Kidney glomerular epithelial cell (primary cell): ENCODE data around the gene KYNU.
"Not testable (repeated sequence)": the region's sequence is repeated elsewhere in the genome, so short reads cannot be mapped to it uniquely, and the experiment has no call there.

Source experiments
- DNase-seq: peaks from one replicate; lab custom pipeline; 2025; lab: John Stamatoyannopoulos, UW

The KYNU gene

GRCh38 chr2:143029141-143029540, 151.7 kb downstream of the KYNU start:
- DNase-seq: no peak

- no peak for DNase-seq
Observed at GRCh38 chr2:143030127-143030526, 152.7 kb downstream of the KYNU start.

- peak; percentile 87 for DNase-seq
Observed at GRCh38 chr2:143034292-143035074, 157.0 kb downstream of the KYNU start.

GRCh38 chr2:143051465-143051864, 174.0 kb downstream of the KYNU start:
- no peak for DNase-seq

- DNase-seq: not testable (repeated sequence)
Observed at GRCh38 chr2:143053437-143053836, 176.0 kb downstream of the KYNU start.

GRCh38 chr2:143056550-143056949, 179.1 kb downstream of the KYNU start:
- DNase-seq: no peak

- DNase-seq: no peak
Observed at GRCh38 chr2:143058851-143059250, 181.4 kb downstream of the KYNU start.

GRCh38 chr2:143063612-143064200, 186.2 kb downstream of the KYNU start:
- no peak for DNase-seq

- DNase-seq: no peak
Observed at GRCh38 chr2:143068094-143068493, 190.6 kb downstream of the KYNU start.

GRCh38 chr2:143068509-143068908, 191.0 kb downstream of the KYNU start:
- DNase-seq: no peak

- no peak for DNase-seq
Observed at GRCh38 chr2:143070704-143071103, 193.2 kb downstream of the KYNU start.

GRCh38 chr2:143071185-143071876, 193.9 kb downstream of the KYNU start:
- peak; percentile 90 for DNase-seq

GRCh38 chr2:143074913-143075312, 197.4 kb downstream of the KYNU start:
- DNase-seq: not testable (repeated sequence)

GRCh38 chr2:143075711-143076110, 198.2 kb downstream of the KYNU start:
- no peak for DNase-seq

GRCh38 chr2:143078104-143078503, 200.6 kb downstream of the KYNU start:
- no peak for DNase-seq

GRCh38 chr2:143081616-143082015, 204.2 kb downstream of the KYNU start:
- DNase-seq: no peak

GRCh38 chr2:143083636-143084035, 206.2 kb downstream of the KYNU start:
- DNase-seq: peak; percentile 80

- DNase-seq: no peak
Observed at GRCh38 chr2:143084462-143084861, 207.0 kb downstream of the KYNU start.

- no peak for DNase-seq
Observed at GRCh38 chr2:143085125-143085784, 207.8 kb downstream of the KYNU start.

- no peak for DNase-seq
Observed at GRCh38 chr2:143087033-143087432, 209.6 kb downstream of the KYNU start.

GRCh38 chr2:143088388-143088787, 210.9 kb downstream of the KYNU start:
- DNase-seq: no peak

GRCh38 chr2:143089520-143089919, 212.1 kb downstream of the KYNU start:
- DNase-seq: not testable (repeated sequence)
